ENCODE results near the gene MARK1. TPM values are rescaled to one million over a fixed set of nuclear protein-coding genes. Genes with fewer than 3 reads are reported as not detected.

Gene MARK1
- total and polyA plus RNA-seq, 2 experiments from 2014 or later: 11.1 to 13.6 TPM

GRCh38 chr1:220673921-220674320 is 146.0 kb downstream of the MARK1 start (continued):
- TF ChIP-seq REST (IDR thresholded peaks at IDR 0.05; ENCODE audit: unreplicated experiment) (no peak), ETS1 (IDR thresholded peaks at IDR 0.05) (no peak), POLR2AphosphoS5 (IDR thresholded peaks at IDR 0.05; ENCODE audit: low read depth) (no peak), CREB1 (CRISPR knock-in tag; IDR thresholded peaks at IDR 0.05; ENCODE audit: low read depth) (no peak), ZNF114 (CRISPR knock-in tag; IDR thresholded peaks at IDR 0.05) (no peak), EZH2phosphoT487 (IDR thresholded peaks at IDR 0.05; ENCODE audit: unreplicated experiment) (no peak)

- Histone ChIP-seq H3F3A (replicated peaks; ENCODE audit: low read depth) (no peaks in the 10 kb centered on the region), H3K4me2 (no peak overlapping the region), H3K27me3 (ENCODE audit: insufficient read depth) (no peaks in the 10 kb centered on the region), H3K9me2 (ENCODE audit: insufficient read depth) (no peaks in the 10 kb centered on the region), H3K36me3 (ENCODE audit: insufficient read depth) (no peaks in the 10 kb centered on the region), H3K4me3 (no peak overlapping the region), H3K27ac (ENCODE audit: low read depth) (no peak overlapping the region), H3K79me2 (replicated peaks; ENCODE audit: insufficient read depth) (no peaks in the 10 kb centered on the region), H2AFZ (no peak overlapping the region), H4K20me1 (replicated peaks; ENCODE audit: insufficient read depth) (no peaks in the 10 kb centered on the region), H3K4me1 (ENCODE audit: insufficient read depth) (no peaks in the 10 kb centered on the region)
- no peak for ATAC-seq
- DNase-seq (ENCODE audit: low spot score): no peak
- Mint-ChIP-seq H3K27ac (no peak overlapping the region), H3K4me1 (peaks cover 3% of the 10 kb centered on the region; the same call in 1 of the 3 replicates), H3K36me3 (ENCODE audit: low read depth) (no peaks in the 10 kb centered on the region), H3K4me3 (no peak overlapping the region), H3K9me3 (no peaks in the 10 kb centered on the region), H3K27me3 (ENCODE audit: insufficient read depth, low read depth, poor library complexity) (no peaks in the 10 kb centered on the region)
- no peak for TF ChIP-seq ETS1 (IDR thresholded peaks at IDR 0.05)
- no peak for TF ChIP-seq ZNF331 (CRISPR knock-in tag; IDR thresholded peaks at IDR 0.05; ENCODE audit: low read depth)
- TF ChIP-seq JUNB (IDR thresholded peaks at IDR 0.05; ENCODE audit: unreplicated experiment): no peak
- TF ChIP-seq CREB1 (CRISPR knock-in tag; IDR thresholded peaks at IDR 0.05; ENCODE audit: low read depth): no peak
- no peak for TF ChIP-seq EZH2phosphoT487 (IDR thresholded peaks at IDR 0.05; ENCODE audit: unreplicated experiment)
- no peak for TF ChIP-seq ZNF462 (CRISPR knock-in tag; IDR thresholded peaks at IDR 0.05)
- no peak for TF ChIP-seq EZH2 (IDR thresholded peaks at IDR 0.05; ENCODE audit: low read depth, unreplicated experiment)
- TF ChIP-seq POLR2AphosphoS5 (IDR thresholded peaks at IDR 0.05; ENCODE audit: low read depth): no peak
- TF ChIP-seq ZNF114 (CRISPR knock-in tag; IDR thresholded peaks at IDR 0.05): no peak
- TF ChIP-seq NANOG (IDR thresholded peaks at IDR 0.05; ENCODE audit: borderline replicate concordance): no peak
- no peak for TF ChIP-seq STAT1 (IDR thresholded peaks at IDR 0.05; ENCODE audit: unreplicated experiment)
These were observed 149.3 kb downstream of the MARK1 start for GRCh38 chr1:220677251-220677650.
